GM12892 (cell line): ENCODE data around the gene ADK.

Source experiments
- POLR2A ChIP-seq: IDR thresholded peaks from 2 replicates; pipeline ENCODE4 v1.6.1; 2011; ENCODE audit warnings: low read depth, low read length, control low read depth
- POLR2AphosphoS5 ChIP-seq: IDR thresholded peaks from 2 replicates; pipeline ENCODE4 v1.6.1; 2011; ENCODE audit warnings: low read depth, low read length, control low read depth
- TAF1 ChIP-seq: IDR thresholded peaks from 2 replicates; pipeline ENCODE4 v1.6.1; 2011; ENCODE audit warnings: low read depth, mild to moderate bottlenecking, control low read depth, low read length, borderline replicate concordance

DNA sequence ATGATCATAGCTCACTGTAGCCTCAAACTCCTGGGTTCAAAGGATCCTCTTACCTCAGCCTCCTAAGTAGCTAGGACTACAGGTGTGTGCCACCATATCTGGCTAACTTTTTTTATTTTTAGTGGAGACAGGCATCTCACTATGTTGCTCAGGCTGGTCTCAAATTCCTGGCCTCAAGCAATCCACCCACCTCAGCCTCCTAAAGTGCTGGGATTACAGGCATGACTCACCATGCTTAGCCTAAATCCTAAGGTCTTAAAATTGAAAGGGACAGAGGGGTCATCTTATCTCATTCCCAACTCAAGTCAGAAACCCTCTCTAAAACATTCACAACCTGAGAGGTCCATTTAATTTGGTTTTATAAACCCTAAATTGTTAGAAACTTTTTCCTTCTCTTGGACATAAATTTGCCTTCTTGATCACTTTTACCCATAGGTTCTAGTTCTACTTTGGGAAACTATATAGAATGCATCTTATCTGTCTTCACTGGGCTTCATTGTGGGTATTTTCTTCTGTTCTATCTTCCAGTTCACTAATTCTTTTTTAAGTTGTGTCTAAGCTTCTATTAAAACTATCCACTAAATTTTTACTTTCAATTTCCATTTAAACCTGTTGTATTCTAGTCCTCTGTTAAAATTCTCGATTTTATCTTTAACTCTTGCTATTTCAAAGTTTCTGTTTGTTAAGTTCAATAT lies 492.0 kb downstream of the ADK start:
- no peak for TF ChIP-seq POLR2AphosphoS5
- TF ChIP-seq POLR2A = no peak
- no peak for TF ChIP-seq TAF1
